GM10248 (cell line): Measurements from ENCODE around the gene XRCC4.
"Not testable (repeated sequence)": the region's sequence is repeated elsewhere in the genome, so short reads cannot be mapped to it uniquely, and the experiment has no call there.

Experiments used
- CTCF ChIA-PET: fragments of 300-600 bp; sonication (Branson Sonifier 250); formaldehyde crosslinking; extraction: SDS; loops from one replicate; lab custom pipeline; 2021; ENCODE audit warnings: antibody characterized with exemption; lab: Yijun Ruan, JAX
- POLR2A ChIA-PET: fragments of 350-650 bp; sonication (Branson Sonifier 250); formaldehyde crosslinking; extraction: SDS; loops from one replicate; lab custom pipeline; 2020; ENCODE audit warnings: antibody characterized with exemption; lab: Yijun Ruan, JAX
- DNase-seq: peaks from one replicate; pipeline ENCODE4 v3.0.0; 2012; ENCODE audit errors: extremely low spot score
- TF ChIP-seq, protein P1 (sequence below): IDR thresholded peaks from 2 replicates; pipeline ENCODE4 v1.5.1; 2012; ENCODE audit warnings: mild to moderate bottlenecking, low read depth; ENCODE audit errors: extremely low read depth, missing control alignments, control extremely low read depth

The XRCC4 gene

DNA sequence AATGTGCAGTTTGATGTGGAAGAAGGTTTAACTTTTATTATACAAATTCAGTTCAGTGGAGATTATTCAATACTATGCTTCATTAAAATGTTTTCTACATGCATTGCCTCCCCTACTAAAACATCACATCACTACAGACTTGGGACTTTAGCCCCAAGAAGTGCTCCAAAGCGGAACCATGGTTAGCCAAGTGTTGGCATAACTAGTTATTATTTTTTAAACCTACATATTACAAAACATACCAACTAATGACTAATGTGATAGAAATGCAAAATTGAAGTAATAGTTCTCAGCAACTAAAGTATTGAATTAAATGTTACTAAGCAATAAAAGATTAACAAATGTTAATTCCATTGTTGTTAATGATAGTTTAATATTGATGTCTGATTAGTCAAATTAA is 74.5 kb downstream of the XRCC4 start:
- CTCF ChIA-PET, result no interaction called here
- no peak for DNase-seq
- TF ChIP-seq, protein P1, sequence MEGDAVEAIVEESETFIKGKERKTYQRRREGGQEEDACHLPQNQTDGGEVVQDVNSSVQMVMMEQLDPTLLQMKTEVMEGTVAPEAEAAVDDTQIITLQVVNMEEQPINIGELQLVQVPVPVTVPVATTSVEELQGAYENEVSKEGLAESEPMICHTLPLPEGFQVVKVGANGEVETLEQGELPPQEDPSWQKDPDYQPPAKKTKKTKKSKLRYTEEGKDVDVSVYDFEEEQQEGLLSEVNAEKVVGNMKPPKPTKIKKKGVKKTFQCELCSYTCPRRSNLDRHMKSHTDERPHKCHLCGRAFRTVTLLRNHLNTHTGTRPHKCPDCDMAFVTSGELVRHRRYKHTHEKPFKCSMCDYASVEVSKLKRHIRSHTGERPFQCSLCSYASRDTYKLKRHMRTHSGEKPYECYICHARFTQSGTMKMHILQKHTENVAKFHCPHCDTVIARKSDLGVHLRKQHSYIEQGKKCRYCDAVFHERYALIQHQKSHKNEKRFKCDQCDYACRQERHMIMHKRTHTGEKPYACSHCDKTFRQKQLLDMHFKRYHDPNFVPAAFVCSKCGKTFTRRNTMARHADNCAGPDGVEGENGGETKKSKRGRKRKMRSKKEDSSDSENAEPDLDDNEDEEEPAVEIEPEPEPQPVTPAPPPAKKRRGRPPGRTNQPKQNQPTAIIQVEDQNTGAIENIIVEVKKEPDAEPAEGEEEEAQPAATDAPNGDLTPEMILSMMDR, result no peak
- POLR2A ChIA-PET, result no interaction called here

GRCh38 chr5:83152996-83153395 is 75.6 kb downstream of the XRCC4 start:
- CTCF ChIA-PET, result interaction anchor here (1.1 kb wide), 1 partner anchor 24 kb away, joined by 3 read pairs; no protein-coding TSS in a partner anchor
- POLR2A ChIA-PET, DNase-seq: not testable (repeated sequence)

DNA sequence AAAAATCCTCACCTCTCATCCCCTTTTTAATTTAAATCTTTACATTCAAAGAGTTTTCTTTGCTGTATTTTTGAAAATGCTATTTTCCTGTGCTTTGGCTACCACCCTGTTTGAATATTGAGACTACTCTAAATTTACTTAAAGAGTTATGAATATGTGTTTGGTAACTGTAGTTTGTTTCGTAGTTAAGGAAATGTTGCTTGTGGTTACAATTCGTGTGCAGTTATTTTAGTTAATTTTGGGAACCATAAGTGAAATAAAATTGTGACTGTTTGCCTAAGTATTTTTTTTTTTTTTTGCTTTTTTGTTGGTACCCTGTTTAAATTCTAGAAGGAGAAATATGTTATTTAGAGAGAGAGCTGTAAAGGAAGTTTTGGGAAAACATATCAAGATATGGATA is 78.7 kb downstream of the XRCC4 start:
- CTCF ChIA-PET, result no interaction called here
- POLR2A ChIA-PET, result no interaction called here
- TF ChIP-seq, protein P1, result no peak

DNA sequence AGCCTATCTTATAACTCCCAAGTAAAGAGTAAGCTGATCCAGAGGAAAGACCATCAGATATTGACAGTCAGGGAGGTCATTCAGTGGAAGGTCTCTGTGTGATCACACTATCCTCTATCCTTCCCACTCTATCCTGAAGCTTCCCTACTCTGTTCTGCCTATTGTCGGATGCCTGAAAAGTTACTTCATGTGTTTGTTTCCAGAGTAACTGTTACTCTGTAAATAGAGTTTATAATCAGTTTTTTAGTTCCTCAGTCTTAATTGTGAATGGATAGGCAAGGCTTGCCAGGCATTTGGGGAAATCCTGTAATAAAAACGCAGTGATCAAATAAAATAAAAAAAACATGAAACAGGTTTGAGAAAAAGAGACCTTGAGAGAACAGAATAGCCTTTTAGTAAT is 79.8 kb downstream of the XRCC4 start:
- POLR2A ChIA-PET, result no interaction called here
- no peak for DNase-seq
- CTCF ChIA-PET, result no interaction called here
- TF ChIP-seq, protein P1, result no peak

More for the DNA sequence above, 78.7 kb downstream of the XRCC4 start:
- no peak for DNase-seq

- TF ChIP-seq, protein P1, result no peak
- ChIA-PET CTCF (interaction anchor here (1.1 to 2.3 kb wide), 5 partner anchors 14 to 169 kb away, joined by 3 to 6 read pairs (median 4); no protein-coding TSS in a partner anchor), POLR2A (no interaction called here)
- no peak for DNase-seq
Observed at GRCh38 chr5:83162601-83163000, 85.3 kb downstream of the XRCC4 start.

DNA sequence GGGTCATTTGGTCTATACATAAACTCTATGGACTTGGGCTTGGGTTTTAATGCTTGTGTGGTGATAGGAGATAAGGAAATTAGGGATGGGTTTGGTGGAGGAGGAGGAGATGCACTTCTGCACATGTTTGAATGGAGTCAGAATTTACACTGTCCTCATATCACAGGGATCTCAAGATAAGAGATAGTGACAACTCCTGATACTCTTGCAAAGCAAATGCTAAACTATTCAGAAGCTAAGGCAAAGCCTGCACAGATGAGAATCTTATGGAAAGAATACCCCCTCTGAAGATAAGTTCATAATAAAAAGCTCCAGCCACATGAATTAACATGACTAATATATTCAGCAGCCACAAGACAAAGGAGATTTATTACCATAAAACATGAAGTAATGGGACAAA is 90.2 kb downstream of the XRCC4 start:
- POLR2A ChIA-PET, result no interaction called here
- CTCF ChIA-PET, result no interaction called here

GRCh38 chr5:83169571-83170337 is 92.4 kb downstream of the XRCC4 start:
- TF ChIP-seq, protein P1, result no peak
- ChIA-PET CTCF (no interaction called here), POLR2A (no interaction called here)
- no peak for DNase-seq

More for the DNA sequence above, 90.2 kb downstream of the XRCC4 start:
- no peak for DNase-seq
- TF ChIP-seq, protein P1, result no peak
